Fibroblast of lung (primary cell): ENCODE measurements around the gene BIRC7. TPM values are rescaled to one million over a fixed set of nuclear protein-coding genes. Genes with fewer than 3 reads are reported as not detected.

Experiments
- DNase-seq, 2 donors: peaks; one replicate each; pipeline versions ENCODE4 v3.0.0 to v3.0.0-alpha.2; 2010; ENCODE audit warnings: low read depth in 2 of 2
- H2AFZ ChIP-seq: 2 replicates; pipeline ENCODE4 v1.5.1; 2012; ENCODE audit warnings: low read length, control low read depth, inconsistent platforms
- H3K27ac ChIP-seq: 2 replicates; pipeline ENCODE4 v1.5.1; 2011; ENCODE audit warnings: low read length, control low read depth; ENCODE audit not compliant: insufficient read depth
- H3K27me3 ChIP-seq: 2 replicates; pipeline ENCODE4 v1.5.1; 2011; ENCODE audit warnings: mild to moderate bottlenecking, low read length; ENCODE audit not compliant: control insufficient read depth, insufficient read depth
- H3K36me3 ChIP-seq: 2 replicates; pipeline ENCODE4 v1.5.1; 2011; ENCODE audit warnings: low read length; ENCODE audit not compliant: control insufficient read depth, insufficient read depth
- H3K4me1 ChIP-seq: 2 replicates; pipeline ENCODE4 v1.5.1; 2011; ENCODE audit warnings: low read length; ENCODE audit not compliant: control insufficient read depth, insufficient read depth; ENCODE audit errors: extremely low read depth
- H3K4me2 ChIP-seq: 2 replicates; pipeline ENCODE4 v1.5.1; 2011; ENCODE audit warnings: low read length, control low read depth; ENCODE audit not compliant: insufficient read depth; ENCODE audit errors: extremely low read depth
- H3K4me3 ChIP-seq, 4 experiments: fragments of 200-600 bp in 1 of 4; sonication (generic) in 1 of 4; replicated peaks in 1 of 4; 2 replicates each; pipeline ENCODE4 v1.5.1; 2011 to 2016; ENCODE audit warnings: low read length in 4 of 4, low read depth in 3 of 4, mild to moderate bottlenecking in 3 of 4, control low read depth in 2 of 4, inconsistent platforms in 1 of 4, mixed read lengths in 1 of 4; ENCODE audit not compliant: insufficient read depth in 1 of 4; ENCODE audit errors: control extremely low read depth in 1 of 4
- H3K79me2 ChIP-seq: 2 replicates; pipeline ENCODE4 v1.5.1; 2012; ENCODE audit warnings: mild to moderate bottlenecking, low read length, inconsistent platforms; ENCODE audit not compliant: control insufficient read depth, insufficient read depth
- H3K9ac ChIP-seq: 2 replicates; pipeline ENCODE4 v1.5.1; 2011; ENCODE audit warnings: mild to moderate bottlenecking, low read length, control low read depth; ENCODE audit not compliant: insufficient read depth
- H3K9me3 ChIP-seq: 2 replicates; pipeline ENCODE4 v1.5.1; 2012; ENCODE audit warnings: low read depth, low read length; ENCODE audit not compliant: control insufficient read depth, insufficient read depth
- H4K20me1 ChIP-seq: 2 replicates; pipeline ENCODE4 v1.5.1; 2011; ENCODE audit warnings: low read length; ENCODE audit not compliant: control insufficient read depth, insufficient read depth; ENCODE audit errors: extremely low read depth
- CTCF ChIP-seq, 2 donors: IDR thresholded peaks in 1 of 2; conservative IDR thresholded peaks in 1 of 2; 1 replicate in 1 of 2; 2 replicates in 1 of 2; pipeline ENCODE4 v1.5.1; 2011 to 2012; ENCODE audit warnings: low read length in 2 of 2, control low read depth in 1 of 2, inconsistent platforms in 1 of 2, low read depth in 1 of 2, mild to moderate bottlenecking in 1 of 2
- EZH2 ChIP-seq: IDR thresholded peaks from 2 replicates; pipeline ENCODE4 v1.5.1; 2012; ENCODE audit warnings: low read length, control low read depth, mild to moderate bottlenecking; ENCODE audit errors: missing control alignments
- polyA plus RNA-seq, 2 donors: library from polyadenylated mRNA; depleted of rRNA in 1 of 2; stranded (reverse) in 1 of 2; unstranded in 1 of 2; fragments of >200 nt; gene quantifications; 2 replicates each; pipeline ENCODE4 v1.2.1, GENCODE V29; 2011 to 2012; ENCODE audit warnings: missing spikeins in 1 of 2
- total RNA-seq: library from RNA; depleted of rRNA; stranded (reverse); fragments of >200 nt; gene quantifications from 2 replicates; pipeline ENCODE4 v1.2.1, GENCODE V29; 2014

BIRC7 gene
- total and polyA plus RNA-seq, 2 donors (not counting 1 experiment from before 2014, with no cell fraction given) = not detected

- H3K9ac ChIP-seq = no peak within 1 kb of the TSS
- no peak for TF ChIP-seq EZH2
- no peak for TF ChIP-seq CTCF (conservative IDR thresholded peaks at IDR 0.05 in 1 of 2, IDR thresholded peaks at IDR 0.05 in 1 of 2; ENCODE audit: low read depth in 1 of 2, low read length in 2 of 2)
- H3K4me1 ChIP-seq = no peaks in the 10 kb centered on the region
- peaks cover 39% of the 10 kb centered on the region for H3K27me3 ChIP-seq
- no peaks in the 10 kb centered on the region for H3K36me3 ChIP-seq
- DNase-seq = no peak
- H3K4me3 ChIP-seq = no peak within 1 kb of the TSS
- no peak within 1 kb of the TSS for H2AFZ ChIP-seq
- no peaks in the 10 kb centered on the region for H3K79me2 ChIP-seq
- no peaks in the 10 kb centered on the region for H3K9me3 ChIP-seq
- H4K20me1 ChIP-seq = no peaks in the 10 kb centered on the region
- H3K4me2 ChIP-seq = no peak within 1 kb of the TSS
- H3K27ac ChIP-seq = no peak within 1 kb of the TSS
Measured at GRCh38 chr20:63254232-63254605, 18.5 kb downstream of the BIRC7 start, which contains the start of gene NKAIN4. TSS of gene NKAIN4 (minus strand) at chr20:63254463. CDS start at chr20:63254450, 13 bp downstream.

- no peaks in the 10 kb centered on the region for H4K20me1 ChIP-seq
- no peaks in the 10 kb centered on the region for H3K79me2 ChIP-seq
- H3K9ac ChIP-seq = no peak overlapping the region
- H2AFZ ChIP-seq = no peak overlapping the region
- DNase-seq = no peak
- H3K36me3 ChIP-seq = no peaks in the 10 kb centered on the region
- no peak overlapping the region for H3K4me2 ChIP-seq
- H3K27ac ChIP-seq = no peak overlapping the region
- H3K4me3 ChIP-seq = no peak overlapping the region
- no peaks in the 10 kb centered on the region for H3K4me1 ChIP-seq
- no peaks in the 10 kb centered on the region for H3K9me3 ChIP-seq
- no peak for TF ChIP-seq EZH2
- TF ChIP-seq CTCF (conservative IDR thresholded peaks at IDR 0.05 in 1 of 2, IDR thresholded peaks at IDR 0.05 in 1 of 2; ENCODE audit: low read depth in 1 of 2, low read length in 2 of 2) = no peak
- H3K27me3 ChIP-seq = peaks cover 39% of the 10 kb centered on the region
Measured at GRCh38 chr20:63254606-63255384, 19.1 kb downstream of the BIRC7 start.

- Histone ChIP-seq H3K27ac (no peak overlapping the region), H4K20me1 (no peaks in the 10 kb centered on the region), H2AFZ (no peak overlapping the region), H3K27me3 (peaks cover 50% of the 10 kb centered on the region), H3K36me3 (no peaks in the 10 kb centered on the region), H3K4me3 (no peak overlapping the region), H3K9ac (no peak overlapping the region), H3K79me2 (no peaks in the 10 kb centered on the region), H3K4me2 (no peak overlapping the region), H3K9me3 (no peaks in the 10 kb centered on the region), H3K4me1 (no peaks in the 10 kb centered on the region)
- TF ChIP-seq EZH2 (no peak), CTCF (conservative IDR thresholded peaks at IDR 0.05 in 1 of 2, IDR thresholded peaks at IDR 0.05 in 1 of 2; ENCODE audit: low read depth in 1 of 2, low read length in 2 of 2) (no peak)
- no peak for DNase-seq
Measured at GRCh38 chr20:63255931-63256704, 20.4 kb downstream of the BIRC7 start.
